K562 (cell line): Measurements from ENCODE around the gene MERTK. TPM values are rescaled to one million over a fixed set of nuclear protein-coding genes. Genes with fewer than 3 reads are reported as not detected.

Source experiments
- BACH1 ChIP-seq: fragments of 200-800 bp; sonication (Bioruptor generic); IDR thresholded peaks from 2 replicates; pipeline ENCODE4 v1.6.1; 2016; ENCODE audit warnings: missing genetic modification characterization, missing compliant biosample characterization
- CHD4 ChIP-seq: fragments of 200-600 bp; sonication (generic); IDR thresholded peaks from 3 replicates; pipeline ENCODE4 v1.6.1; 2012; ENCODE audit warnings: low read depth, mild to moderate bottlenecking, mixed read lengths, low read length, inconsistent platforms; ENCODE audit not compliant: insufficient read depth, insufficient replicate concordance, poor library complexity, severe bottlenecking
- DMBX1 ChIP-seq: fragments of 250-450 bp; sonication (Bioruptor Pico); IDR thresholded peaks from 2 replicates; pipeline ENCODE4 v1.8.0; 2022; ENCODE audit warnings: inconsistent platforms, mild to moderate bottlenecking, moderate library complexity, borderline replicate concordance
- FOS ChIP-seq: IDR thresholded peaks from 3 replicates; pipeline ENCODE4 v1.6.1; 2011; ENCODE audit not compliant: insufficient read length; ENCODE audit errors: extremely low read depth
- HCFC1 ChIP-seq: IDR thresholded peaks from 2 replicates; pipeline ENCODE4 v1.6.1; 2012; ENCODE audit warnings: low read depth, low read length, improper control_type of control experiment
- HDAC8 ChIP-seq: fragments of 450-650 bp; IDR thresholded peaks from 2 replicates; pipeline ENCODE4 v1.6.1; 2016; ENCODE audit warnings: mild to moderate bottlenecking, missing genetic modification characterization, moderate library complexity, missing compliant biosample characterization
- MCM7 ChIP-seq, 2 experiments: fragments of 450-650 bp; IDR thresholded peaks; 2 replicates each; pipeline ENCODE4 v1.6.1; 2016 to 2018
- MEF2D ChIP-seq: conservative IDR thresholded peaks from 2 replicates; pipeline ENCODE4 v1.6.1; 2016; ENCODE audit warnings: low read depth, missing genetic modification characterization, missing compliant biosample characterization
- MXI1 ChIP-seq: IDR thresholded peaks from 2 replicates; pipeline ENCODE4 v1.6.1; 2011; ENCODE audit warnings: low read depth, mild to moderate bottlenecking, improper control_type of control experiment, low read length
- NELFE ChIP-seq: IDR thresholded peaks from 2 replicates; pipeline ENCODE4 v1.6.1; 2011; ENCODE audit warnings: mild to moderate bottlenecking; ENCODE audit not compliant: insufficient read depth, insufficient read length
- SRF ChIP-seq, 2 experiments: fragments of 250-450, 450-650 bp in 1 of 2; sonication (Bioruptor Pico) in 1 of 2; sonication (generic) in 1 of 2; formaldehyde crosslinking; IDR thresholded peaks; 2 replicates each; pipeline versions ENCODE4 v1.5.0 to v1.5.1; 2020 to 2022; ENCODE audit warnings: mild to moderate bottlenecking in 1 of 2, missing genetic modification reagents in 1 of 2
- XRCC4 ChIP-seq: IDR thresholded peaks from one replicate; pipeline ENCODE4 v1.6.1; 2011; ENCODE audit not compliant: insufficient read depth, insufficient read length; ENCODE audit errors: extremely low read depth
- ZBTB7A ChIP-seq: IDR thresholded peaks from 2 replicates; pipeline ENCODE4 v1.6.1; 2011; ENCODE audit warnings: low read depth, mild to moderate bottlenecking, low read length, moderate library complexity, borderline replicate concordance; ENCODE audit not compliant: control insufficient read depth
- ZNF717 ChIP-seq: fragments of 250-450 bp; sonication (Bioruptor Pico); IDR thresholded peaks from 2 replicates; pipeline ENCODE4 v1.5.0; 2021
- polyA plus RNA-seq, 8 experiments: library from polyadenylated mRNA; depleted of rRNA in 4 of 8; stranded (reverse) in 5 of 8; unstranded in 3 of 8; fragments of >200 nt; fragmentation: Nextera tagmentation in 2 of 8; fragmentation: Illumina TruSeq in 1 of 8; extraction: Ambion mirVana in 2 of 8; extraction: Trizol in 1 of 8; gene quantifications; 2 replicates each; pipeline versions ENCODE4 v1.2.1 to v1.2.3, GENCODE V29; 2011 to 2014; ENCODE audit warnings: inconsistent platforms in 1 of 8, missing spikeins in 1 of 8
- total RNA-seq, 7 experiments: library from RNA; depleted of rRNA in 6 of 7; stranded (reverse); fragments of >200 nt in 6 of 7; fragmentation: Illumina TruSeq in 2 of 7; extraction: Trizol in 2 of 7; gene quantifications; 2 replicates each; pipeline versions ENCODE4 v1.2.1 to v1.2.3, GENCODE V29; 2011 to 2021; ENCODE audit warnings: low replicate concordance in 1 of 7
- TF ChIP-seq, protein P1 (sequence below): sonication (generic); formaldehyde crosslinking; IDR thresholded peaks from 2 replicates; pipeline ENCODE4 v1.4.0; 2020; ENCODE audit warnings: mild to moderate bottlenecking, missing genetic modification reagents
- TF ChIP-seq, protein P2 (sequence below): fragments of 450-650 bp; IDR thresholded peaks from one replicate; pipeline ENCODE4 v1.6.1; 2018; ENCODE audit warnings: mild to moderate bottlenecking, moderate library complexity; ENCODE audit not compliant: partially characterized antibody
- TF ChIP-seq, protein P3 (sequence below): fragments of 450-650 bp; IDR thresholded peaks from 2 replicates; pipeline ENCODE4 v1.7.0; 2016; ENCODE audit warnings: borderline replicate concordance

MERTK gene
- total and polyA plus RNA-seq, 9 of the 15 experiments (the other 6 are each of a cell fraction or from before 2014, with no cell fraction given): 0.23 to 1.6 (median 0.74) TPM

DNA sequence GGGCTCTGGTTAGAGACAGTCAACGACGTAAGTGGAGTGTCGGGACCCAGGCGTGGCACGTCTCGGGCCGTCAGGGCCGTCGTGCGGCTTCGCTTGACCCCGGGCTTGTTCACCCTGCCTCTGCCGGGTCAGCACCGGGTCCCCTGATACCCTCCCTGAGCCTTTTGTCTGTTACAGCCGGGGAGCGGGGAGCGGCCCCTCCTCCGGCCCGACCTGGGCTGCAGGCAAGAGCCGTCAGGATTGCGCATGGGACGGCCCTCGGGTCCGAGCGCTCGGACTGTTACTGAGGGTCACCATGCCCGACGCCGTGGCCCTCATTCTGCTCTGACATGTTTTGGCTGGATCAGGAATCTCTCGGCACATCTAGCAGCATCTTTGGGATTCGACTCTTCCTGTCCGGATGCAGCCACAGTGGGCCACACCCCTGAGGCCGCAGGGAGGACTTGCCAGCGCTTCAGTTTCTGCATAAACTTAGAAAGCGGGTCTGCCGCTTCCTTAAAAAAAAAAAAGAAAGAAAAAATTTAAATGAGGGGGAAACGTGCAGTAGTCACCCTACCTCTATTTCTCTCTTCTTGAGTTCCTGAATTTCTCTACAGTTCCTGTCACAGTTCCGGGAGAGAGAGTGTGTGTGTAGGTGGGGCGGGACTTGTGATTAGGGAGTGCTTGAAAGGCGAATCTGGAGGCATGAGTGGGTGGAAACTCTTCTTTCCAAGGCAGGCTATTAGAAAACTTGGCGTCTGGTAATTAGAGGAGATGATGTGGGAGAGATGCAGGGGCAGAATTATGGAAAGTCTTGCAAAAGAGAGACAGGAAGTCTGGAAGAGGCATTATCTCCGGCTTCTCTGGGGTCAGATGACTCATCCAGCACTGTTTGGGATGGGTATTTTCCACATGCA lies 157.6 kb downstream of the MERTK start (continued):
- TF ChIP-seq ZBTB7A (no peak), DMBX1 (no peak), SRF (CRISPR knock-in tag; IDR thresholded peaks at IDR 0.05) (no peak; a peak in 1 of 4 replicates), HDAC8 (tag) (no peak), MEF2D (no peak), FOS (peak; percentile 44), HCFC1 (no peak), ZNF717 (CRISPR knock-in tag) (no peak), XRCC4 (no peak), MXI1 (no peak), BACH1 (tag) (no peak), CHD4 (no peak), MCM7 (IDR thresholded peaks at IDR 0.05) (no peak), NELFE (no peak)
- TF ChIP-seq, protein P1, sequence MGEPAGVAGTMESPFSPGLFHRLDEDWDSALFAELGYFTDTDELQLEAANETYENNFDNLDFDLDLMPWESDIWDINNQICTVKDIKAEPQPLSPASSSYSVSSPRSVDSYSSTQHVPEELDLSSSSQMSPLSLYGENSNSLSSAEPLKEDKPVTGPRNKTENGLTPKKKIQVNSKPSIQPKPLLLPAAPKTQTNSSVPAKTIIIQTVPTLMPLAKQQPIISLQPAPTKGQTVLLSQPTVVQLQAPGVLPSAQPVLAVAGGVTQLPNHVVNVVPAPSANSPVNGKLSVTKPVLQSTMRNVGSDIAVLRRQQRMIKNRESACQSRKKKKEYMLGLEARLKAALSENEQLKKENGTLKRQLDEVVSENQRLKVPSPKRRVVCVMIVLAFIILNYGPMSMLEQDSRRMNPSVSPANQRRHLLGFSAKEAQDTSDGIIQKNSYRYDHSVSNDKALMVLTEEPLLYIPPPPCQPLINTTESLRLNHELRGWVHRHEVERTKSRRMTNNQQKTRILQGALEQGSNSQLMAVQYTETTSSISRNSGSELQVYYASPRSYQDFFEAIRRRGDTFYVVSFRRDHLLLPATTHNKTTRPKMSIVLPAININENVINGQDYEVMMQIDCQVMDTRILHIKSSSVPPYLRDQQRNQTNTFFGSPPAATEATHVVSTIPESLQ (CRISPR knock-in tag): no peak
- TF ChIP-seq, protein P2, sequence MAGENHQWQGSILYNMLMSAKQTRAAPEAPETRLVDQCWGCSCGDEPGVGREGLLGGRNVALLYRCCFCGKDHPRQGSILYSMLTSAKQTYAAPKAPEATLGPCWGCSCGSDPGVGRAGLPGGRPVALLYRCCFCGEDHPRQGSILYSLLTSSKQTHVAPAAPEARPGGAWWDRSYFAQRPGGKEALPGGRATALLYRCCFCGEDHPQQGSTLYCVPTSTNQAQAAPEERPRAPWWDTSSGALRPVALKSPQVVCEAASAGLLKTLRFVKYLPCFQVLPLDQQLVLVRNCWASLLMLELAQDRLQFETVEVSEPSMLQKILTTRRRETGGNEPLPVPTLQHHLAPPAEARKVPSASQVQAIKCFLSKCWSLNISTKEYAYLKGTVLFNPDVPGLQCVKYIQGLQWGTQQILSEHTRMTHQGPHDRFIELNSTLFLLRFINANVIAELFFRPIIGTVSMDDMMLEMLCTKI: no peak
- TF ChIP-seq, protein P3, sequence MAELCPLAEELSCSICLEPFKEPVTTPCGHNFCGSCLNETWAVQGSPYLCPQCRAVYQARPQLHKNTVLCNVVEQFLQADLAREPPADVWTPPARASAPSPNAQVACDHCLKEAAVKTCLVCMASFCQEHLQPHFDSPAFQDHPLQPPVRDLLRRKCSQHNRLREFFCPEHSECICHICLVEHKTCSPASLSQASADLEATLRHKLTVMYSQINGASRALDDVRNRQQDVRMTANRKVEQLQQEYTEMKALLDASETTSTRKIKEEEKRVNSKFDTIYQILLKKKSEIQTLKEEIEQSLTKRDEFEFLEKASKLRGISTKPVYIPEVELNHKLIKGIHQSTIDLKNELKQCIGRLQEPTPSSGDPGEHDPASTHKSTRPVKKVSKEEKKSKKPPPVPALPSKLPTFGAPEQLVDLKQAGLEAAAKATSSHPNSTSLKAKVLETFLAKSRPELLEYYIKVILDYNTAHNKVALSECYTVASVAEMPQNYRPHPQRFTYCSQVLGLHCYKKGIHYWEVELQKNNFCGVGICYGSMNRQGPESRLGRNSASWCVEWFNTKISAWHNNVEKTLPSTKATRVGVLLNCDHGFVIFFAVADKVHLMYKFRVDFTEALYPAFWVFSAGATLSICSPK: no peak
